Middle frontal gyrus (tissue), 1 donor: ENCODE measurements around the gene WNK3.
"Not testable (repeated sequence)": the region's sequence is repeated elsewhere in the genome, so short reads cannot be mapped to it uniquely, and the experiment has no call there.

ENCODE experiments used
- DNase-seq: peaks from one replicate; pipeline ENCODE4 v3.0.0-alpha.2; 2015; ENCODE audit warnings: low spot score; ENCODE audit errors: extremely low spot score

Gene WNK3

DNA sequence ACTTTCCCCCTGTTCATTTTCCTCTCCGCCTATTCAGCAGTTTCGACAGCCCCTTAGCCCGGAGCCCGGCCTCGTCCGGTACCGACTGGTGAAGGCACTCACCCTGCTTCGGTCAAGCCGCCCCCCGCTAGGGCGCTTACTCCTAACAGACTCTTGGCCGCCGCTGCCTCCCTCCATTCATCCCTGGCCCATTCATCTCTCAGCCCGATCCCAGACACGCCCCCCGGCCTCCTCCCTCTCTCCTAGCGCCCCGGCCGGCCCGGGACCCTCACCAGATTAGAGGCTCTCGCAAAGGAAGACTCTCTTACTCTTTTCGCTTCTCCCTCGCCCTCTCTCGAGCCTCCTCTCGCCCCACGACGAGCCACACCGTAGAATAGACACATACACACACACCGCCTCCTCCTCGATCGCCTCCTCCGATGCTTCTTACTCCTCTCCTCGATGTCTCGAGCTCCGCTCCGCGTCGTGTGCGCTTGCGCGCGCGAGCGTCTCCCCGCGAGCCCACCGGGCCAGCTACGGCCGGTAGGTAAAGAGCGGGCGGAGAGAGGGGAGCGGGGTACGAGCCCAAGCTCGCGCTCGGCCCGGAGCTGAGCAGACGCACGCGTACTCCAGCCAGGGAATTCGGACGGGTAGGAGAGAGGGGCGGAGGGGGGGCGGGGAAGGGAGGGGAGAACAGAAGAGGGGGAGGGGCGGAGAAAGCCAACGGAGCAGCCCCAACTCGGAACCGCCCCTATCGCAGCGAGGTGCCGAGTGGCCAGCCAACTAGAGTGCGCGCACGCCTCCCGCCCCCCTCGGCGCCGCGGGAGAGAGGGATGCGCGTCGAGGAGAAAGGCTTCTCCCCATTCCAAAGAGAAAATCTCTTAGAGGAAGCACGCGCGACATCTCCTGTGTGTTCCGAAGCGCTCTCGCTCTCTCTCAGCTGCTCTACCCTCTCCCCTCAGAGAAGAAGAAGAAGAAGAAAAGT lies at the start of gene WNK3:
Gene WNK3 (minus strand): TSS at position 633 of the 964 bp plus-strand sequence.
- DNase-seq, result peak; percentile 76

DNA sequence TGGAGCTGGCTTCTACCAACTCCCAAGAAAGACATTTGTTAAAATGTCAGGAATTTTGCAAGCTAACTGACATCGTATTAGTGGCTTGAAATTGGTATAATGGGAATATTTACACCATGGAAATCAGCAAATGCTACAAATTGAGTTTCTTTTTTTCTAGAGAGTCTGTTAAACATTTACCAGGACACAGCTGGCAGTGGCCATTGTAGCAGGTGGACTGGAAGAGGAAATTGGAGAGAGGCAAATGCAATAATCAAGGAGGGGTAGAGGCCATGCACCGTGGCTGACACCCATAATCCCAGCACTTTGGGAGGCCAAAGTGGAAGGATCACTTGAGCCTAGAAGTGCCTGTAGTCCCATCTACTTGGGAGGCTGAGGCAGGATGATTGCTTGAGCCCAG lies 49.4 kb upstream of the WNK3 start:
- no peak for DNase-seq

DNA sequence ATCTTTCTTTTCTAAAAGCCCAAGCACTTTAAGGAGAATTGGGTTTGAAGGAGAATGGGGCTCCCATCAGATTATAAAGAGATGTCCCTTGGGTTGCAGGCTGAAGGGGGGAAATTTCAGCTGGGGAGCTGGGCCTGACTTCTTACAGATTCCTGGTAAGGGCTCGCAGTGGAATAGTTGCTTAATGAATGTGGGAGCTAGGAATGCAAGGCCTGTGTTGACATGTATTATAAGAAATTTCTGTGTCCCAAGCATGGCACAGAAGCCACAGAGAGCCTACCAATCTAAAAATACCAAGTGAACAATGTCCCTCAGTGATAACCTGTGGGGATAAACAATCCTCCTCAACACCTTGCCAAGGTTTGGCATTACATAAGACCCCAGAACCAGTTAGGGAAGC lies 39.3 kb upstream of the WNK3 start:
- DNase-seq, result no peak

GRCh38 chrX:54386314-54386713 lies 28.5 kb upstream of the WNK3 start:
- DNase-seq, result no peak

DNA sequence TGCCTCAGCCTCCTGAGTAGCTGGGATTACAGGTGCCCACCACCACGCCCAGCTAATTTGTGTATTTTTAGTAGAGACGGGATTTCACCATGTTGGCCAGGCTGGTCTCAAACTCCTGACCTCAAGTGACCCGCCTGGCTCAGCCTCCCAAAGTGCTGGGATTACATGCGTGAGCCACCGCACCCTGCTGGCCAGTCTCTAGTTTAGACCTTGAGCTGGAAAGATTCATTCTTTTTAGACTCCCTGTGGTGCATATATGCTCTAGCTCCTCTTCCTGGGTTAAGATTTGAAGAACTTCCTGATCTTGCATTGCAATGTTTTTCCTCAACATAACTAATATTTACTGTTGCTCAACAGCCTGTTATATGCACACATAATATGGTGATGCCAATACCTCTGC lies 26.8 kb upstream of the WNK3 start:
- DNase-seq, result not testable (repeated sequence)

DNA sequence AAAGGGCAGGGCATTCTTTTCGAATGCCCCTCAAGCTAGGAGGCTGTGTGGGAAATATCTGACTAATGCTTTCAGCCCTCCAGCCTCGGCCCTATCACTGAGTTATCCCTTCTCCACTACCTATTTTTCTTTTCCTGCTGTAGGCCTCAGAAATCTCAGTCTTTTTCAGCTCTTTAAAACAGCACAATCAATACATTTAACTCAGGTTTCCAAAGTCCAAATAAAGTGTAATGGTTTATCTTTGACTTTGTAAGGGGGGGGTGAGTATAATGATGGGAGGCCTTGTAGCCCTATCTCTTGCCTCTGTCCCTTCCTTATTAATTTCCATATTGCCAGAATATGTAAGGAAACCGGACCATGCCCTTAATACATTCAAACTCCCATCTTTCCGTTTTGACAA lies 1.6 kb upstream of the WNK3 start:
- no peak for DNase-seq

DNA sequence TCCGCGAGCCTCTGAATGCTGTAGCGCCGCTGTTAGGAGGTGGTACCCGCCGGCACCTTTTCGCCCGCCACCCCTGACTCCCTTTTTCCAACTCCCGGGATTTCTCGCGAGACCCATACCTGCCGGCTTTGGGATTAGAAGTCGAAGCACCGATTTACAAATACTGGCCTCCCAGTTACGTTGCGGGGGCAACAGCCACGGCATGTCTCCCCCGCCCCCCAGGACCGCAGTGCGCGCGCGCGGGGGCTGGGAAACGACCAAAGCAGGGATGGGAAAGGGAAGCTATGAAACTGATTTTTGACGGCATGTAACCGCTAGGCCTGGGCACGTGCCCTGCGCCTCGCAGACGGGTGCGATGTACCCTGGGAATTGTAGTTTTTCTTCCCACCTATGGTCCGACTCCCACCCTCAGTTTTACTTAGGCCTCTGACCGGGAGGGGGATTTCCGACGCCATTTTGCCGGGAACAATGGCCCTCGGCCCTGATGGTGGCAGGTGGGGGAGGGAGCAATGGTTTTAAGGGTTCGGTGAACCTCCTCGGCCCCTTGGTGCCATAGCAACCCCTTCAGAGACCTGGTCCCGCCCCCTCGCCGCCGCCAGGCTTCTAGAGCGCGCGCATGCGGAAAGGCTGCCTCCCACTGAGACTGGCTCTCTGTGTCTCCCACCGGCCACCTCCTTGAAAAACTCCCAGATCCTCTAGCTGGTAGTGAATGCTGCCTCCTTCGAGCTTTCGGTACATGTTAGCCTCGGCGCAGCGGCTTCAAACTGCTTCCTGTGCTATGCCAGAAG lies 772 bp upstream of the WNK3 start:
- peak; percentile 62 for DNase-seq

DNA sequence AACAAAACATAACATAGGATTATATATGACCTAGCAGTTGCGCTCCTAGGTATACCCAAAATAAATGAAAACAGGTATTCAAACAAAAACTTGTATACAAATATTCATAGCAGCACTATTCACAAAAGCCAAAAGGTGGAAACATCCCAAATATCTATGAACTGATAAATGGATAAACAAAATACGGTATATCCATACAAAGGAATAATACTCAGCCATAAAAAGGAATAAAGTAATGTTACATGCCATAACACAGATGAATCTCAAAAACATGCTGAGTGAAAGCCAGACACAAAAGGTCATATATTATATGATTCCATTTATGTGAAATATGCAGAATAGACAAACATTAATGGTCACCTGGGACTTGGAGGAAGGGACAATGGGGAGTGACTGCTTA lies 5.2 kb downstream of the WNK3 start:
- DNase-seq, result no peak

DNA sequence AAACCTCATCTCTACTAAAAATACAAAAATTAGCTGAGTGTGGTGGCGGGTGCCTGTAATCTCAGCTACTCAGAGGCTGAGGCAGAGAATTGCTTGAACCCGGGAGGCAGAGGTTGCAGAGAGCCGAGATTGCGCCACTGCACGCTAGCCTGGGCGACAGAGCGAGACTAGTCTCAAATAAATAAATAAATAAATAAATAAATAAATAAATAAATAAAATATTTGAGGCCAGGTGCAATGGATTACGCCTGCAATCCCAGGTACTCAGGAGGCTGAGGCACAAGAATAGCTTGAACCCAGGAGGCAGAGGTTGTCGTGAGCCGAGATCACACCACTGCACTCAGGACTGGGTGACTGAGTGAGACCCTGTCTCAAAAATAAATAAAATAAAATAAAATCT lies 20.5 kb downstream of the WNK3 start:
- DNase-seq, result not testable (repeated sequence)

DNA sequence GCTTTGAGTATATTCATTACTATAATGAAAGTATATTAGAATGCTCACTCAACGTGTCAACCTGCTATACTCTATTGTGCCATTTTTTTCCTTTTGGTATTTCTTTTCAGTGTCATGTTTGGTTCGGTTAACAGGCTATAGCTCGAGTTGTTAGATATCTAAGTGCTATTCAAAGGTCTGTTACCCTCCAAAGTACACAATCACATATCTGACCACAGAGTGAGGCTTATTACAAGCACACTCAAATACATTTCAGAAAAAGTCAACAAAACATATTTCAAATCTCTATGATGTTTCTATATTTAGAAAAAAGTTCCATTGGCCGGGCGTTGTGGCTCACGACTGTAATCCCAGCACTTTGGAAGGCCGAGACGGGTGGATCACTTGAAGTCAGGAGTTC lies 32.8 kb downstream of the WNK3 start:
- DNase-seq, result no peak

- no peak for DNase-seq
Observed at GRCh38 chrX:54320067-54320466, 37.8 kb downstream of the WNK3 start.

- no peak for DNase-seq
Observed at GRCh38 chrX:54306379-54306778, 51.5 kb downstream of the WNK3 start.

DNA sequence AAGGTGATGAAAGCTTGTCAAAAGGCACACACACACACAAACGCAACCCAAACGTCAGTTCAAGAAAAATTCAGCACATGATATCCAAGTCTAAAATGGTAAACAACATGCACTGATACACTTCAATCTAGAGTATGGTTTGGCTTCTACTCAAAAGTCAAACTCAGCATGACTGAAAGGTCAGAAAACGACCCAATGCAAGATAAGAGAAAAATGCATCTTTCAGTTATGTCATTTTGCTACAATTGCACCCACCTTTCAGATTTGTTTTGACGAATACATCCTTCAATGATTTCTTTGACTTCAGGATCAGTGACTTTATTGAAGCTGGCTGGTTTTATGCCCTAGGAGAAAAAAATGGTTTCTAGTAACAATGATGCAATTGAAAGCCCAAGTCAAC lies 56.3 kb downstream of the WNK3 start:
- no peak for DNase-seq

DNA sequence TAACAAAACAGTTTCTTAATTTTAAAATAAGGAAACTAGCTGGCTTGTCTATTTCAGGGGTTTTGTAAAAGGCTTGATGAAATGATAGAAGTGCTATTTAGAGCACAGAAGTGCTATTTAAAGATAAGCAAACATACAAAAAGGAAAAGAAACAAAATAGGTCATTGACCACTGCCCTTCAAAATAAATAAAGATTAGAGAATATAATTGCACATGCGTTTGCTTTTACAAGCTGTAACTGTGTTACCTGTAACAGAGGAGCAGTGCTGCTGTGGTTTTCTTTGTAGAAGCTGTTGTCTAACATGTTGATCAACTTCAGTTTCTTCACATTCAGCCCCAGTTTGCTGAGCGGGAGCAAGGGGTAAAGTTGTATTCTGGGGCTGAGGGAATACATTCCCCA lies 63.5 kb downstream of the WNK3 start:
- DNase-seq, result no peak

DNA sequence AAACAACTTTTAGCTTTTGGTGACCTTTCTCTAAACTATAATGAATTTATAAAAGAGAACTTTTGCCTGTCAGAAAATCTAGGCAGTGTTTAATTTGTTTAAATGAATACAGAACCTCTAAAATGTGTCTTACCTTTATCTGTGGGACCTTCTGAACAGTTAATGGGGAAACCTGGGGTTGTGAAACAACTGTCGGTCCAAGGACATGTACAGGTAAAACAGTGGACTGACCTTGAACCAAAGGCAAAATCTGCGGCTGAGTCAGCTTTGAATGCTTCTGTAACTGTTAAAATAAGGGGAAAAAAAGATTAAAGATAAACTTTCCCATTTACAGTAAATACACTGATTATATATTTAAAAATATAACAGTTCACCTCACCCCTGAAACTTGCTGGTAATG lies 65.1 kb downstream of the WNK3 start:
- DNase-seq, result no peak

- DNase-seq, result no peak
Observed at GRCh38 chrX:54291758-54292157, 66.1 kb downstream of the WNK3 start.

- no peak for DNase-seq
Observed at GRCh38 chrX:54288968-54289367, 68.9 kb downstream of the WNK3 start.

DNA sequence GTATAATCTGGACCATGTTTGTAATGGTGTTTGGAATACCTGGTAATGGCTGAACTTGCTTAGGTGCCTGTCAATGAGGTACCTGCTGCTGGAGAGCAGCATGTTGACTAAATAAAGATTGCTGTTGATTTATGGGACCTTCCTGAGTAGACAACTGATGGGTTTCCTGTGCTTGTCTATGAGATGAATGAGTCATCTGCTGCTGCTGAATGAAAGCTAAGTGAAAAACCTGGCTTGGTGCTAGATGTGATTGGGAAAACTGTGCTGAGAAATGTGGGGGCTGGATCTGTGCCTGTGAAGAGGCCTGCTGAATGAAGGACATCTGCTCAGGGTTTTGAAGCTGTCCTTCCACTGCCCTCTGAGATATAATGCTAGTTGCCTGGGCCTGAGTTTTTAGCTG lies 69.6 kb downstream of the WNK3 start:
- DNase-seq, result peak; percentile 4

DNA sequence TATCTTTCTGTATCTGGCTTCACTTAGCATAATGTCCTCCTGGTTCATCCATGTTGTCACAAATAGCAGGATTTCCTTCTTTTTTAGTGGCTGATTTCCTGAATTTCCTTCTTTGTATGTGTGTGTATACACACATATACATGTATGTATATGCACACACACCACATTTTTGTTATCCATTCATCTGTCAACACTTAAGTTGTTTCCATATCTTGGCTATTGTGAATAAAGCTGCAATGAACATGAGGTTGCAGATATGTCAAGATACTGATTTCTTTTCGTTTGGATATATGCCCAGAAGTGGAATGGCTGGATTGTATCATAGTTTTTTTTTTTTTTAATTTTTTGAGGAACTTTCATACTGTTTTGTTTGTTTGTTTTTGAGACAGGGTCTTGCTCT lies 76.2 kb downstream of the WNK3 start:
- no peak for DNase-seq

DNA sequence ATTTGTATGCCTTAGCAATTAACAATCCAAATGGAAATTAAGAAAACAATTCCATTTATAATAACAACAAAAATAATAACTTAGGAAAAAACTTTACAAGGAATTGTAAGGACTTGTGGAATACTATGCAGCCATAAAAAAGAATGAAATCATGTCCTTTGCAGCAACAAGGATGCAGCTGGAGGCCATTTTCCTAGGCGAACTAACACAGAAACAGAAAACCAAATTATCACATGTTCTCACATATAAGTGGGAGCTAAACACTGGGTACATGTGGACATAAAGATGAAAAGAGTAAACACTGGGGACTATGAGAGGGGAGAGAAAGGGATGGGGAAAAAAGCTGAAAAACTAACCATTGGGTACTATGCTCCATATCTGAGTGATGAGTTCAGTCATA lies 77.4 kb downstream of the WNK3 start:
- no peak for DNase-seq

DNA sequence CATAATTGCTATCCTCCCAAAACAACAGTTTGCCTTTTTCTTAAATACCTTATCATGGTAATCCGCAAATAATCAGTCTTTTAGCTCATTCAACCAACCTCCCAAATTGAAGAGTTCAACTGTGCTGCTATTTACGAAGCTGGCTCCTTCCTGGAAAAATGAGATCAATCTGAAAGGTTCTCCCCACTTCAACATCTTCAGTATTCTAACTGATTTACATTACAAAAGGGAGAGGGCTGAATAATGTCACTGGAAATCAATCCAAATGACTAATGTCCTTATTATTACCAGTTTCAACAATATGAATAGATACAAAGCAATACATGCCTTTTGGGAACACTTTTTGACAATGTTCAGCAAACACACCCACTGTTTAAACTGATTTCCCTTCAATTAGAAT lies 86.2 kb downstream of the WNK3 start:
- no peak for DNase-seq

DNA sequence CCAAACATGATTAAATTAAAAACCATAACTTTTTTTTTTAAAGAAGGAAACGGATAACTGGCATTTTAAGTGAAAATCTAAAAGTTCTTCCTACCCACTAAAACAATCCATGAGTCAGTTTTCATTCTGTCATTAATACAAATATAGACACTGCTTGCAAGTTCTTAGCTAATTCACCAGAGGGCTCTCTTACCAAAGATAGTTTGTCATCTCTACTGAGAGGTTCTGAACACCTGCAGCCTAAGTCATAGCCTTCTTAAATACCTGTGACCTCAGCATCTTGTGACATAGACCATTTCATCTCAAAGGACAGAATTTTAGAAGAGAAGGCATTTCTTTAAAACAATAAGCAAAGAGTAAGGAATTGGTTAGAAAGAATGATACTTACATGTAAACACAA lies 109.5 kb downstream of the WNK3 start:
- DNase-seq, result peak; percentile 8

DNA sequence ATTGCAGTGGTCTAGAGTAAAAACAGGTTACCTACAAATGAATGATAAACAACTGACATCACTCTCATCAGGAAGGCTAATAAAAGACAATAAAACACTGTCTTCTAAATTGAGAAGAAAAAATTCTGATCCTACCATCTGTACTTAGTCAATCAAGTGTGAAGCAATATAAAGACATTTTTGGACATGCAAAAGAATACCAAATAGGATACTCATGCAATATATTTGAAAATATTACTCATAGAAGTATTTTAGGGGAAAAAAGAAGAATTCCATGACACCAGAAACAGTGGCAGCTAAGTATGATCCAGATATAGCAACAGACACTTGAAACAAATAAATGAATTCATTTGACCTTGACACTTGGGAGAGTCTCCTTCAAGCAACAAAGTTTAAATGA lies 111.0 kb downstream of the WNK3 start:
- DNase-seq, result no peak
